Spleen (tissue), 11 donors: ENCODE results near the gene HERPUD2. TPM values are rescaled to one million over a fixed set of nuclear protein-coding genes. Genes with fewer than 3 reads are reported as not detected.
A peak's percentile ranks its signal among the peaks of the same experiment; 100 is the strongest.

Experiments used
- DNase-seq: peaks from one replicate; pipeline ENCODE4 v3.0.0-alpha.2; 2020
- H3K27ac ChIP-seq, 8 donors: fragments of 200-600 bp; sonication (generic) in 7 of 8; 1 replicate in 4 of 8; 2 replicates in 4 of 8; pipeline versions ENCODE4 v1.5.0 to v1.8.0; 2016 to 2021; ENCODE audit warnings: inconsistent platforms in 4 of 8, mild to moderate bottlenecking in 4 of 8, moderate library complexity in 1 of 8
- H3K27me3 ChIP-seq, 7 donors: fragments of 200-600 bp; sonication (generic) in 6 of 7; replicated peaks in 1 of 7; 1 replicate in 4 of 7; 2 replicates in 3 of 7; pipeline versions ENCODE4 v1.5.0 to v1.8.0; 2016 to 2021; ENCODE audit warnings: inconsistent platforms in 3 of 7, mild to moderate bottlenecking in 1 of 7
- H3K36me3 ChIP-seq, 6 donors: fragments of 200-600 bp; sonication (generic) in 5 of 6; 1 replicate in 4 of 6; 2 replicates in 2 of 6; pipeline versions ENCODE4 v1.5.0 to v1.8.0; 2016 to 2021; ENCODE audit warnings: inconsistent platforms in 2 of 6
- H3K4me1 ChIP-seq, 6 donors: fragments of 200-600 bp; sonication (generic) in 5 of 6; 1 replicate in 3 of 6; 2 replicates in 3 of 6; pipeline versions ENCODE4 v1.5.0 to v1.8.0; 2016 to 2021; ENCODE audit warnings: inconsistent platforms in 3 of 6
- H3K4me3 ChIP-seq, 8 donors: fragments of 200-600 bp; sonication (generic) in 7 of 8; 1 replicate in 4 of 8; 2 replicates in 4 of 8; pipeline versions ENCODE4 v1.5.0 to v1.8.0; 2016 to 2021; ENCODE audit warnings: inconsistent platforms in 4 of 8, mild to moderate bottlenecking in 4 of 8, moderate library complexity in 2 of 8
- H3K9me3 ChIP-seq, 8 donors: fragments of 200-600 bp; sonication (generic) in 7 of 8; 1 replicate in 4 of 8; 2 replicates in 4 of 8; pipeline versions ENCODE4 v1.5.0 to v1.8.0; 2016 to 2021; ENCODE audit warnings: inconsistent platforms in 4 of 8
- POLR2A ChIP-seq, 3 donors: fragments of 450-650 bp; IDR thresholded peaks; one replicate each; pipeline ENCODE4 v1.5.1; 2017; ENCODE audit warnings: antibody characterized with exemption in 3 of 3, mild to moderate bottlenecking in 1 of 3
- POLR2AphosphoS5 ChIP-seq, 3 donors: sonication (generic); formaldehyde crosslinking; IDR thresholded peaks; one replicate each; pipeline ENCODE4 v1.5.1; 2017; ENCODE audit warnings: antibody characterized with exemption in 3 of 3
- WGBS, 5 donors: extraction: QIAGEN DNeasy Blood & Tissue Kit in 3 of 5; methylation state at CpG; one replicate each; pipeline versions ENCODE4 v1.1.5 to v1.1.7; 2013 to 2018; 5-methylcytosine and 5-hydroxymethylcytosine counted together
- intact Hi-C: fragments of 100-400 bp; cut with DNase I; formaldehyde crosslinking; loops from one replicate; pipeline ENCODE4 v1.15.0; 2023; ENCODE audit warnings: low total_unique reads
- polyA plus RNA-seq, 3 donors: library from polyadenylated mRNA; stranded (reverse); fragments of 200-250 nt; gene quantifications; one replicate each; pipeline ENCODE4 v1.2.1, GENCODE V29; 2013
- total RNA-seq, 7 donors: library from RNA; depleted of rRNA in 3 of 7; stranded (reverse); fragments of >200 nt in 3 of 7; fragmentation: NEBNext Ultra II Directional in 4 of 7; extraction: Animal tissue kit (Norgen Biotek cat#: 25700) in 4 of 7; gene quantifications; one replicate each; pipeline versions ENCODE4 v1.1.0 to v1.2.1, GENCODE V29; 2016 to 2021
- TF ChIP-seq, protein P1 (sequence below), 11 experiments: fragments of 200-600 bp in 7 of 11; fragments of 450-650 bp in 4 of 11; sonication (generic) in 4 of 11; IDR thresholded peaks in 8 of 11; conservative IDR thresholded peaks in 3 of 11; 1 replicate in 7 of 11; 2 replicates in 4 of 11; pipeline versions ENCODE4 v1.4.0 to v1.8.0; 2016 to 2021; ENCODE audit warnings: antibody characterized with exemption in 11 of 11, inconsistent platforms in 4 of 11, mild to moderate bottlenecking in 1 of 11
- donor health status: healthy with polysubstance abuse.
- donor health status: DM: no; HTN: no; CAD: no; lungs with moderate emphysema.
- donor health status: DM: no; HTN: no; CAD: no.
- donor health status: Bipolar disorder and iron deficiency.
- donor health status: healthy.
- donor health status: DM: no; HTN: no; CAD: no.
- donor health status: DM: yes; HTN: yes; CAD: no.

Gene HERPUD2
- total and polyA plus RNA-seq, 10 donors, result 11.1 to 46.6 (median 31.7) TPM

- Histone ChIP-seq H3K27ac (no peak overlapping the region), H3K4me1 (peaks cover 9 to 36% (median 26%) of the 10 kb centered on the region in 6 donors), H3K9me3 (no peaks in the 10 kb centered on the region), H3K36me3 (peaks cover 0 to 9% (median 0%) of the 10 kb centered on the region in 6 donors), H3K4me3 (no peak overlapping the region), H3K27me3 (no peaks in the 10 kb centered on the region)
- WGBS, 5 donors, result 85 to 95% (median 89%) methylated on average over 10 of the region's 10 CpGs
- no peak for DNase-seq
- intact Hi-C loops, result no loop called here
- TF ChIP-seq POLR2A (IDR thresholded peaks at IDR 0.05) (no peak), POLR2AphosphoS5 (IDR thresholded peaks at IDR 0.05) (no peak)
- TF ChIP-seq, protein P1, sequence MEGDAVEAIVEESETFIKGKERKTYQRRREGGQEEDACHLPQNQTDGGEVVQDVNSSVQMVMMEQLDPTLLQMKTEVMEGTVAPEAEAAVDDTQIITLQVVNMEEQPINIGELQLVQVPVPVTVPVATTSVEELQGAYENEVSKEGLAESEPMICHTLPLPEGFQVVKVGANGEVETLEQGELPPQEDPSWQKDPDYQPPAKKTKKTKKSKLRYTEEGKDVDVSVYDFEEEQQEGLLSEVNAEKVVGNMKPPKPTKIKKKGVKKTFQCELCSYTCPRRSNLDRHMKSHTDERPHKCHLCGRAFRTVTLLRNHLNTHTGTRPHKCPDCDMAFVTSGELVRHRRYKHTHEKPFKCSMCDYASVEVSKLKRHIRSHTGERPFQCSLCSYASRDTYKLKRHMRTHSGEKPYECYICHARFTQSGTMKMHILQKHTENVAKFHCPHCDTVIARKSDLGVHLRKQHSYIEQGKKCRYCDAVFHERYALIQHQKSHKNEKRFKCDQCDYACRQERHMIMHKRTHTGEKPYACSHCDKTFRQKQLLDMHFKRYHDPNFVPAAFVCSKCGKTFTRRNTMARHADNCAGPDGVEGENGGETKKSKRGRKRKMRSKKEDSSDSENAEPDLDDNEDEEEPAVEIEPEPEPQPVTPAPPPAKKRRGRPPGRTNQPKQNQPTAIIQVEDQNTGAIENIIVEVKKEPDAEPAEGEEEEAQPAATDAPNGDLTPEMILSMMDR (IDR thresholded peaks at IDR 0.05 in 8 of 11, conservative IDR thresholded peaks at IDR 0.05 in 3 of 11), result no peak
These were observed 2.7 kb upstream of the HERPUD2 start for GRCh38 chr7:35697414-35698175.

- peak overlapping the region in 7 of 8 donors; percentile 67 to 93 (median 75) for H3K4me3 ChIP-seq
- no peak for DNase-seq
- H3K27me3 ChIP-seq, result no peaks in the 10 kb centered on the region
- 59 to 69% (median 63%) methylated on average over 7 of the region's 7 CpGs for WGBS, 5 donors
- H3K27ac ChIP-seq, result peak overlapping the region in 5 of 8 donors; percentile 96 to 100 (median 99)
- no peaks in the 10 kb centered on the region for H3K9me3 ChIP-seq
- H3K4me1 ChIP-seq, result peaks cover 19 to 52% (median 42%) of the 10 kb centered on the region in 6 donors
- intact Hi-C loops, result no loop called here
- TF ChIP-seq, protein P1 (IDR thresholded peaks at IDR 0.05 in 8 of 11, conservative IDR thresholded peaks at IDR 0.05 in 3 of 11), result no peak
- no peak for TF ChIP-seq POLR2AphosphoS5 (IDR thresholded peaks at IDR 0.05)
- TF ChIP-seq POLR2A (IDR thresholded peaks at IDR 0.05), result no peak
- peaks cover 0 to 9% (median 0%) of the 10 kb centered on the region in 6 donors for H3K36me3 ChIP-seq
These were observed 1.1 kb upstream of the HERPUD2 start for GRCh38 chr7:35695987-35696386.

DNA sequence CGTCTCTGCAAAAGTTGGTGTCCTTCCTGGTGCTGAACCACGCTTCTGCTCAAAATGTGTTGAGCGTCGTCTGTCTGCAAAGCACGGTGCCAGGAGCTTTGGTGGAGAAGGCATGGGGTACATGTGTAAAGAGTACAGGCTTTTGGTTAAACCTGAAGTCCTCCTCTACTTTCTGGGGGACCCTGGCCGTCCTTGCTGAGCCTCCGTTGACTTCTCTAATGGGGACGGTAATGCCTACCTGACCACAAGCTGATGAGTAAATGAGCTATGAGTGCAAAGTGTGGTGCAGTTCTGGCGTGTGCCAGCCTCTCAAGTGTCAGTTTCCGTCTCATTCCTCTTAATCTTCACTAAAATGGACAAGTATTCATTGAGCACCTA lies 527 bp upstream of the HERPUD2 start:
- H3K4me3 ChIP-seq, result peak overlapping the region; percentile 67 to 93 (median 76)
- WGBS, 5 donors, result 4 to 10% (median 9%) methylated on average over 10 of the region's 10 CpGs
- H3K9me3 ChIP-seq, result no peaks in the 10 kb centered on the region
- peaks cover 0 to 10% (median 0%) of the 10 kb centered on the region in 6 donors for H3K36me3 ChIP-seq
- intact Hi-C loops, result no loop called here
- TF ChIP-seq, protein P1 (IDR thresholded peaks at IDR 0.05 in 8 of 11, conservative IDR thresholded peaks at IDR 0.05 in 3 of 11), result no peak
- TF ChIP-seq POLR2AphosphoS5 (IDR thresholded peaks at IDR 0.05), result no peak
- TF ChIP-seq POLR2A (IDR thresholded peaks at IDR 0.05), result no peak
- H3K4me1 ChIP-seq, result peaks cover 19 to 57% (median 48%) of the 10 kb centered on the region in 6 donors
- peak overlapping the region; percentile 96 to 100 (median 98) for H3K27ac ChIP-seq
- no peak for DNase-seq
- H3K27me3 ChIP-seq, result no peaks in the 10 kb centered on the region

GRCh38 chr7:35694161-35694783 lies 663 bp downstream of the HERPUD2 start:
- Histone ChIP-seq H3K27ac (peak overlapping the region; percentile 96 to 100 (median 98)), H3K4me1 (peaks cover 29 to 69% (median 60%) of the 10 kb centered on the region in 6 donors), H3K36me3 (peaks cover 0 to 16% (median 0%) of the 10 kb centered on the region in 6 donors), H3K4me3 (peak overlapping the region; percentile 67 to 93 (median 76)), H3K9me3 (no peaks in the 10 kb centered on the region), H3K27me3 (no peaks in the 10 kb centered on the region)
- no peak for DNase-seq
- TF ChIP-seq POLR2AphosphoS5 (IDR thresholded peaks at IDR 0.05), result no peak
- no peak for TF ChIP-seq POLR2A (IDR thresholded peaks at IDR 0.05)
- TF ChIP-seq, protein P1 (IDR thresholded peaks at IDR 0.05 in 8 of 11, conservative IDR thresholded peaks at IDR 0.05 in 3 of 11), result no peak
- 0 to 1% (median 1%) methylated on average over 26 to 41 of the region's 41 CpGs for WGBS, 5 donors
- intact Hi-C loops, result no loop called here
